Gastroesophageal sphincter (tissue), 4 donors: ENCODE data around the gene GATA1. TPM values are rescaled to one million over a fixed set of nuclear protein-coding genes. Genes with fewer than 3 reads are reported as not detected.

ENCODE experiments used
- ATAC-seq: fragments of 150-250 bp; one replicate; pipeline ENCODE4 v1.9.1; 2016; ENCODE audit warnings: mild to moderate bottlenecking, moderate library complexity
- H3K27ac ChIP-seq, 4 donors: fragments of 200-600 bp; sonication (generic) in 3 of 4; 1 replicate in 3 of 4; 2 replicates in 1 of 4; pipeline ENCODE4 v1.5.1; 2016 to 2019
- H3K27me3 ChIP-seq: fragments of 200-600 bp; sonication (generic); one replicate; pipeline ENCODE4 v1.5.1; 2019
- H3K36me3 ChIP-seq, 2 donors: fragments of 200-600 bp; sonication (generic); one replicate each; pipeline ENCODE4 v1.5.1; 2019; ENCODE audit warnings: control low read depth in 1 of 2
- H3K4me1 ChIP-seq, 3 donors: fragments of 200-600 bp; sonication (generic); 1 replicate in 2 of 3; 2 replicates in 1 of 3; pipeline ENCODE4 v1.5.1; 2016 to 2019; ENCODE audit warnings: control low read depth in 2 of 3
- H3K4me3 ChIP-seq, 2 donors: fragments of 200-600 bp; sonication (generic); one replicate each; pipeline ENCODE4 v1.5.1; 2019; ENCODE audit warnings: mild to moderate bottlenecking in 1 of 2, moderate library complexity in 1 of 2
- H3K9me3 ChIP-seq, 3 donors: fragments of 200-600 bp; sonication (generic); one replicate each; pipeline ENCODE4 v1.5.1; 2017 to 2019; ENCODE audit warnings: control low read depth in 2 of 3
- CTCF ChIP-seq, 4 experiments: fragments of 200-600 bp in 2 of 4; fragments of 450-650 bp in 2 of 4; sonication (generic) in 1 of 4; IDR thresholded peaks; one replicate each; pipeline ENCODE4 v1.5.1; 2017 to 2019; ENCODE audit warnings: antibody characterized with exemption in 4 of 4, mild to moderate bottlenecking in 2 of 4, moderate library complexity in 2 of 4
- EP300 ChIP-seq: sonication (generic); formaldehyde crosslinking; IDR thresholded peaks from one replicate; pipeline ENCODE4 v1.6.1; 2017; ENCODE audit warnings: antibody characterized with exemption, mild to moderate bottlenecking
- POLR2A ChIP-seq, 2 donors: fragments of 450-650 bp; IDR thresholded peaks; one replicate each; pipeline ENCODE4 v1.6.1; 2017; ENCODE audit warnings: antibody characterized with exemption in 2 of 2, mild to moderate bottlenecking in 2 of 2, moderate library complexity in 1 of 2
- POLR2AphosphoS5 ChIP-seq: sonication (generic); formaldehyde crosslinking; IDR thresholded peaks from one replicate; pipeline ENCODE4 v1.6.1; 2017; ENCODE audit warnings: antibody characterized with exemption
- WGBS, 2 donors: methylation state at CpG; one replicate each; pipeline ENCODE4 v1.1.5; 2018; ENCODE audit warnings: low coverage in 1 of 2; 5-methylcytosine and 5-hydroxymethylcytosine counted together
- total RNA-seq, 4 donors: library from RNA; depleted of rRNA; stranded (reverse); fragments of >200 nt; gene quantifications; one replicate each; pipeline ENCODE4 v1.1.0, GENCODE V29; 2016

The GATA1 gene
- total RNA-seq, 4 donors from 2014 or later, result not detected

- no peaks in the 10 kb centered on the region for H3K9me3 ChIP-seq
- no peak for TF ChIP-seq POLR2A (IDR thresholded peaks at IDR 0.05)
- no peak for TF ChIP-seq CTCF (IDR thresholded peaks at IDR 0.05)
- TF ChIP-seq POLR2AphosphoS5, result no peak
- no peak for TF ChIP-seq EP300
- H3K27ac ChIP-seq, result no peak overlapping the region
- H3K36me3 ChIP-seq, result no peaks in the 10 kb centered on the region
- no peaks in the 10 kb centered on the region for H3K27me3 ChIP-seq
- no peak overlapping the region for H3K4me3 ChIP-seq
- whole genome bisulfite sequencing, 2 donors, result no CpG with 5 or more reads among the region's 4 CpGs
- no peak for ATAC-seq
- no peaks in the 10 kb centered on the region for H3K4me1 ChIP-seq
Observed at GRCh38 chrX:48793935-48794334, 7.5 kb downstream of the GATA1 start.

GRCh38 chrX:48794340-48794910 lies 8.0 kb downstream of the GATA1 start:
- no peaks in the 10 kb centered on the region for H3K36me3 ChIP-seq
- no peak for ATAC-seq

GRCh38 chrX:48794911-48795515 lies 8.6 kb downstream of the GATA1 start:
- Histone ChIP-seq H3K27me3 (no peaks in the 10 kb centered on the region), H3K36me3 (no peaks in the 10 kb centered on the region), H3K27ac (no peak overlapping the region), H3K4me3 (no peak overlapping the region), H3K4me1 (no peaks in the 10 kb centered on the region), H3K9me3 (no peaks in the 10 kb centered on the region)
- no peak for ATAC-seq
- WGBS, 2 donors, result 37 to 62% methylated on average over 4 to 5 of the region's 8 CpGs
- TF ChIP-seq CTCF (IDR thresholded peaks at IDR 0.05) (no peak), POLR2A (IDR thresholded peaks at IDR 0.05) (no peak), EP300 (no peak)

More at GRCh38 chrX:48794340-48794910, 8.0 kb downstream of the GATA1 start:
- WGBS, 2 donors, result 75 to 100% methylated on average over 4 to 12 of the region's 12 CpGs
- H3K27me3 ChIP-seq, result no peaks in the 10 kb centered on the region
- no peaks in the 10 kb centered on the region for H3K4me1 ChIP-seq
- H3K9me3 ChIP-seq, result no peaks in the 10 kb centered on the region
- no peak overlapping the region for H3K27ac ChIP-seq
- no peak overlapping the region for H3K4me3 ChIP-seq
- no peak for TF ChIP-seq POLR2A (IDR thresholded peaks at IDR 0.05)
- TF ChIP-seq POLR2AphosphoS5, result no peak
- no peak for TF ChIP-seq EP300

GRCh38 chrX:48798318-48798717 lies 11.9 kb downstream of the GATA1 start:
- ATAC-seq, result no peak
- no peaks in the 10 kb centered on the region for H3K9me3 ChIP-seq
- H3K4me3 ChIP-seq, result no peak overlapping the region
- no peak overlapping the region for H3K27ac ChIP-seq
- H3K36me3 ChIP-seq, result no peaks in the 10 kb centered on the region
- H3K4me1 ChIP-seq, result peaks cover 0 to 15% (median 0%) of the 10 kb centered on the region in 3 donors
- TF ChIP-seq POLR2A (IDR thresholded peaks at IDR 0.05), result no peak
- TF ChIP-seq POLR2AphosphoS5, result no peak
- no peak for TF ChIP-seq EP300
- TF ChIP-seq CTCF (IDR thresholded peaks at IDR 0.05), result no peak
- H3K27me3 ChIP-seq, result no peaks in the 10 kb centered on the region
- WGBS, 2 donors, result 40 to 79% methylated on average over 1 to 2 of the region's 2 CpGs

GRCh38 chrX:48800574-48801279 lies 14.3 kb downstream of the GATA1 start:
- H3K27ac ChIP-seq, result peak overlapping the region; percentile 76 to 91 (median 88)
- H3K36me3 ChIP-seq, result peaks cover 0 to 16% of the 10 kb centered on the region in 2 donors
- H3K4me1 ChIP-seq, result peaks cover 0 to 16% (median 0%) of the 10 kb centered on the region in 3 donors
- ATAC-seq, result no peak
- no peaks in the 10 kb centered on the region for H3K9me3 ChIP-seq
- 27 to 47% methylated on average over 2 to 5 of the region's 17 CpGs for WGBS, 2 donors
- no peaks in the 10 kb centered on the region for H3K27me3 ChIP-seq
- TF ChIP-seq CTCF (IDR thresholded peaks at IDR 0.05) (no peak), EP300 (no peak), POLR2A (IDR thresholded peaks at IDR 0.05) (no peak), POLR2AphosphoS5 (no peak)
- H3K4me3 ChIP-seq, result peak overlapping the region; percentile 52 to 62
